Loucy (cell line): ENCODE measurements around the gene DIP2B.

ENCODE experiments used
- CTCF ChIP-seq: fragments of 200-600 bp; sonication (generic); conservative IDR thresholded peaks from 2 replicates; pipeline ENCODE4 v1.5.1; 2014; ENCODE audit warnings: mild to moderate bottlenecking, antibody characterized with exemption, low read length
- EZH2phosphoT487 ChIP-seq: fragments of 200-600 bp; IDR thresholded peaks from 2 replicates; pipeline ENCODE4 v1.6.1; 2018; ENCODE audit warnings: antibody characterized with exemption, mild to moderate bottlenecking, moderate library complexity, borderline replicate concordance

DNA sequence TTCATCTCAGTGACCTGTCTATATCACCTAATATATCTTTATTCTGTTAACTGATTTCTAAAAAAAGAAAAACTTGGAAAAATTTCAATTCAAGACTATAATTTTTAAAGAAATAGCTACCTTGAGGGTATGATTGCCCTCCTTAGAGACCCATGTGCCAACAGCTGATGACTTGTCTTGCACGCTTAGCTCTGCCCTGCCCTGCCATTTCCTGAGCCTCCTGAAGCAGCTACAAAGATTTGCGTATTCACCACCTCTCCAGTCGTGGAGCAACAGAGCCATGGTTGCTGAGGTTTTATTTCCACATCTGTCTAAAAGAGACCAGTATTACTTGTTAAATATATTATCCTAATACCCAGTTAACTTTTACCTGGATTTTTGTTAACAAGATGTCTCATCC lies 167.4 kb downstream of the DIP2B start:
- no peak for TF ChIP-seq CTCF
- no peak for TF ChIP-seq EZH2phosphoT487
